Measurements from ENCODE around the gene KRT2.

Gene KRT2

GRCh38 chr12:52651726-52652261, at the start of gene KRT2:
Gene KRT2, minus strand, starts transcription at chr12:52652211. Its CDS starts 69 bp downstream, at chr12:52652142.
- no peak within 1 kb of the TSS for H3K4me3 ChIP-seq (ENCODE audit: low read depth, low read length)
- TF ChIP-seq, protein P1, sequence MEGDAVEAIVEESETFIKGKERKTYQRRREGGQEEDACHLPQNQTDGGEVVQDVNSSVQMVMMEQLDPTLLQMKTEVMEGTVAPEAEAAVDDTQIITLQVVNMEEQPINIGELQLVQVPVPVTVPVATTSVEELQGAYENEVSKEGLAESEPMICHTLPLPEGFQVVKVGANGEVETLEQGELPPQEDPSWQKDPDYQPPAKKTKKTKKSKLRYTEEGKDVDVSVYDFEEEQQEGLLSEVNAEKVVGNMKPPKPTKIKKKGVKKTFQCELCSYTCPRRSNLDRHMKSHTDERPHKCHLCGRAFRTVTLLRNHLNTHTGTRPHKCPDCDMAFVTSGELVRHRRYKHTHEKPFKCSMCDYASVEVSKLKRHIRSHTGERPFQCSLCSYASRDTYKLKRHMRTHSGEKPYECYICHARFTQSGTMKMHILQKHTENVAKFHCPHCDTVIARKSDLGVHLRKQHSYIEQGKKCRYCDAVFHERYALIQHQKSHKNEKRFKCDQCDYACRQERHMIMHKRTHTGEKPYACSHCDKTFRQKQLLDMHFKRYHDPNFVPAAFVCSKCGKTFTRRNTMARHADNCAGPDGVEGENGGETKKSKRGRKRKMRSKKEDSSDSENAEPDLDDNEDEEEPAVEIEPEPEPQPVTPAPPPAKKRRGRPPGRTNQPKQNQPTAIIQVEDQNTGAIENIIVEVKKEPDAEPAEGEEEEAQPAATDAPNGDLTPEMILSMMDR (IDR thresholded peaks at IDR 0.05; ENCODE audit: borderline replicate concordance, insufficient read depth, low read depth, low read length): no peak

GRCh38 chr12:52701281-52701680, 49.3 kb upstream of the KRT2 start:
- TF ChIP-seq, protein P1 (IDR thresholded peaks at IDR 0.05; ENCODE audit: borderline replicate concordance, insufficient read depth, low read depth, low read length): no peak
- no peak overlapping the region for H3K4me3 ChIP-seq (ENCODE audit: low read depth, low read length)

DNA sequence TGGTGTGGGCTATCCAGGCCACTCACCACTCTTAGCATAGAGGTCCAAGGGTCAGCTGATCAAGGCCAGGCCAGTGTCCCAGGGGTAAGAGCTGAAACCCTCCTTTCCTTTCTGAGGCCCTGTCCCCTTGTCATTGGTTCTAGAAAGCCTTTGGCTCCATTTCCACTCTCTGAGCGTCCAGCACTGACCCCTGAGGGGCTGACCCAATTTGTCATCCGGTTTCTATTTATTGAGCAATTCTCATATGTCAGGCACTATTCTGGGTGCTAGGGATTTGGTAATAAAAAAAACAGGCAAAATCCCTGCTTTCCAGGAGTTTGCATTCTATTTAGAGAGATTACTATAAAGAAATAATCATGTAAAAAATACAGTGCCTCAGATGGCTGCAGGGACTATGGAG, 47.9 kb upstream of the KRT2 start:
- no peak overlapping the region for H3K4me3 ChIP-seq (ENCODE audit: low read depth, low read length)
- TF ChIP-seq, protein P1 (IDR thresholded peaks at IDR 0.05; ENCODE audit: borderline replicate concordance, insufficient read depth, low read depth, low read length): no peak

GRCh38 chr12:52699373-52699772, 47.4 kb upstream of the KRT2 start:
- TF ChIP-seq, protein P1 (IDR thresholded peaks at IDR 0.05; ENCODE audit: borderline replicate concordance, insufficient read depth, low read depth, low read length): no peak
- no peak overlapping the region for H3K4me3 ChIP-seq (ENCODE audit: low read depth, low read length)

- no peak overlapping the region for H3K4me3 ChIP-seq (ENCODE audit: low read depth, low read length)
- TF ChIP-seq, protein P1 (IDR thresholded peaks at IDR 0.05; ENCODE audit: borderline replicate concordance, insufficient read depth, low read depth, low read length): no peak
Measured at GRCh38 chr12:52698651-52699340, 46.8 kb upstream of the KRT2 start.

GRCh38 chr12:52697058-52697582, 45.1 kb upstream of the KRT2 start:
- TF ChIP-seq, protein P1 (IDR thresholded peaks at IDR 0.05; ENCODE audit: borderline replicate concordance, insufficient read depth, low read depth, low read length): no peak
- H3K4me3 ChIP-seq (ENCODE audit: low read depth, low read length): no peak overlapping the region

DNA sequence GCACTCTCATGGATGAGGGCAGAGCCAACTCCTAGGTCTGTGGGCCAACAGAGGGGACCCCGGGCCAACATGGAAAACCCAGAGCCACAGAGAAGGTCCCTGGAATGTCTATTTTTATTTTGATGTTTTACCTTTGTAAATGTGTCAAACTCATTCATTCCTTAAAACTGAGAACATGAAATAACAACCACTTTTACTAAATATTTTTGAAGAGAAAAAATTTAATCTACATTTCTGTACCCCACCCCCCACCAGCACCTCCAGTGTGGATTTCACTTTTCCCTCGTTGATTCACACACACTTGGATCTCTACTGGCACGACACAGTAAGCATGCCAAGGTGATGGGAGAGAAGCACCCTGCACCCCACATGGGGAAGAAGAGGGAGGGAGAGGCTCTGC, 44.6 kb upstream of the KRT2 start:
- TF ChIP-seq, protein P1 (IDR thresholded peaks at IDR 0.05; ENCODE audit: borderline replicate concordance, insufficient read depth, low read depth, low read length): no peak
- no peak overlapping the region for H3K4me3 ChIP-seq (ENCODE audit: low read depth, low read length)

Data from GM12875 (cell line).